ENCODE data around the gene UNC45A. TPM values are rescaled to one million over a fixed set of nuclear protein-coding genes. Genes with fewer than 3 reads are reported as not detected.
A peak's percentile ranks its signal among the peaks of the same experiment; 100 is the strongest.

The UNC45A gene
- polyA plus RNA-seq, 3 donors, result 29.3 to 42.6 (median 30.4) TPM

DNA sequence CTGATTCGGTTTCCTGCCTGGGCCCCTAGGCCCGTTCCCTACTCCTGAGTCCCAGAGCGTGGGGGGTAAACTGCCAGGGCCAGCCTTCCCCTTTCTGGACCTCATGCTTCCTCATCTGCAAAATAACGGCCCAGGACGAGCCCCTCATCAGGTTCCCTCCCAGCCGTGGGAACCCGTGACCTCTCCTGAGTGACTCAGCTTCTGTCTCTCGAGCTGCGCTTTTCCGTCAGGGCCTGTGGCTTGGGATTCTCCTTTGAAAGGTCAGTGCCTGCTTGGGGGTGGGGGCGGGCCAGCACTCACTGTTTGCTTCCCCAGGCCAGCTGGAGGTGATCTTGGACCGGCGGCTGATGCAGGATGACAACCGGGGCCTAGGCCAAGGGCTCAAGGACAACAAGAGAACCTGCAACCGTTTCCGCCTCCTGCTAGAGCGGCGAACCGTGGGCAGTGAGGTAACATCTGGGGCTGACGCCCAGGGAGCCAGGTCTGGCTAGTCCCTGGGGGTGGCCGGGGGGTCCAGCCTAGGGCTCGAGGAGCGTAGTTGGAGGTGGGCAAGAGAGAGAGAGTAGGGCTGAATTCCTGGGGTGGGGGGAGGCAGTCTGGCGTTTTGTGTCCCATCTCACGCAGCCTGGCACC, 19.2 kb upstream of the UNC45A start:
- peak overlapping the region; percentile 69 for H2AFZ ChIP-seq (ENCODE audit: insufficient read depth, low read depth, low read length, poor library complexity, severe bottlenecking)
- H3K4me3 Mint-ChIP-seq, result peak overlapping the region; percentile 81 to 93
- peaks cover 63 to 71% of the 10 kb centered on the region in 2 donors for H3K36me3 ChIP-seq (replicated peaks in 1 of 2; ENCODE audit: control insufficient read depth in 1 of 2, insufficient read depth in 2 of 2, low read length in 2 of 2)
- H3K4me1 Mint-ChIP-seq, result peaks cover 55% of the 10 kb centered on the region
- peaks cover 0 to 2% (median 0%) of the 10 kb centered on the region in 7 donors for H3K9me3 Mint-ChIP-seq
- no peaks in the 10 kb centered on the region for H3K27me3 ChIP-seq (ENCODE audit: control insufficient read depth in 2 of 2, insufficient read depth in 2 of 2, low read length in 2 of 2)
- H3K27ac Mint-ChIP-seq, result peak overlapping the region; percentile 95 to 98 (median 97)
- peak overlapping the region; percentile 83 to 93 for H3K27ac ChIP-seq (ENCODE audit: low read depth in 1 of 2, low read length in 2 of 2)
- H3K9me3 ChIP-seq (replicated peaks in 1 of 2; ENCODE audit: control insufficient read depth in 1 of 2, insufficient read depth in 1 of 2, low read length in 2 of 2), result no peaks in the 10 kb centered on the region
- TF ChIP-seq, protein P1, sequence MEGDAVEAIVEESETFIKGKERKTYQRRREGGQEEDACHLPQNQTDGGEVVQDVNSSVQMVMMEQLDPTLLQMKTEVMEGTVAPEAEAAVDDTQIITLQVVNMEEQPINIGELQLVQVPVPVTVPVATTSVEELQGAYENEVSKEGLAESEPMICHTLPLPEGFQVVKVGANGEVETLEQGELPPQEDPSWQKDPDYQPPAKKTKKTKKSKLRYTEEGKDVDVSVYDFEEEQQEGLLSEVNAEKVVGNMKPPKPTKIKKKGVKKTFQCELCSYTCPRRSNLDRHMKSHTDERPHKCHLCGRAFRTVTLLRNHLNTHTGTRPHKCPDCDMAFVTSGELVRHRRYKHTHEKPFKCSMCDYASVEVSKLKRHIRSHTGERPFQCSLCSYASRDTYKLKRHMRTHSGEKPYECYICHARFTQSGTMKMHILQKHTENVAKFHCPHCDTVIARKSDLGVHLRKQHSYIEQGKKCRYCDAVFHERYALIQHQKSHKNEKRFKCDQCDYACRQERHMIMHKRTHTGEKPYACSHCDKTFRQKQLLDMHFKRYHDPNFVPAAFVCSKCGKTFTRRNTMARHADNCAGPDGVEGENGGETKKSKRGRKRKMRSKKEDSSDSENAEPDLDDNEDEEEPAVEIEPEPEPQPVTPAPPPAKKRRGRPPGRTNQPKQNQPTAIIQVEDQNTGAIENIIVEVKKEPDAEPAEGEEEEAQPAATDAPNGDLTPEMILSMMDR (IDR thresholded peaks at IDR 0.05), result no peak
- peak overlapping the region; percentile 86 for H3K4me2 ChIP-seq (replicated peaks; ENCODE audit: extremely low read depth, low read length, poor library complexity, severe bottlenecking)
- 3% methylated on average over 17 of the region's 25 CpGs for whole genome bisulfite sequencing (ENCODE audit: insufficient coverage)
- peaks cover 49 to 55% of the 10 kb centered on the region in 2 donors for H3K4me1 ChIP-seq (ENCODE audit: control insufficient read depth in 1 of 2, insufficient read depth in 2 of 2, low read length in 2 of 2)
- intact Hi-C loops (cut with micrococcal nuclease), result loop anchor here (1.0 to 10.0 kb wide), 4 partner anchors 13 to 939 kb away; partner anchors contain the start of gene SLCO3A1 (in 1 of the 2)
- H4K20me1 ChIP-seq (ENCODE audit: insufficient read depth, low read length), result peaks cover 4% of the 10 kb centered on the region
- peaks cover 0 to 2% (median 1%) of the 10 kb centered on the region in 3 donors for H3K27me3 Mint-ChIP-seq (ENCODE audit: low read depth in 3 of 3)
- peak; percentile 95 to 98 (median 98) for DNase-seq
- H3K4me3 ChIP-seq (replicated peaks in 1 of 3; ENCODE audit: low read depth in 2 of 3, low read length in 3 of 3), result peak overlapping the region; percentile 3 to 76 (median 40)
- peaks cover 73 to 90% of the 10 kb centered on the region in 2 donors for H3K36me3 Mint-ChIP-seq
- H3K9ac ChIP-seq (ENCODE audit: insufficient read depth, low read length, poor library complexity, severe bottlenecking), result peak overlapping the region; percentile 71
- H3K79me2 ChIP-seq (ENCODE audit: insufficient read depth, low read length), result peaks cover 34% of the 10 kb centered on the region

DNA sequence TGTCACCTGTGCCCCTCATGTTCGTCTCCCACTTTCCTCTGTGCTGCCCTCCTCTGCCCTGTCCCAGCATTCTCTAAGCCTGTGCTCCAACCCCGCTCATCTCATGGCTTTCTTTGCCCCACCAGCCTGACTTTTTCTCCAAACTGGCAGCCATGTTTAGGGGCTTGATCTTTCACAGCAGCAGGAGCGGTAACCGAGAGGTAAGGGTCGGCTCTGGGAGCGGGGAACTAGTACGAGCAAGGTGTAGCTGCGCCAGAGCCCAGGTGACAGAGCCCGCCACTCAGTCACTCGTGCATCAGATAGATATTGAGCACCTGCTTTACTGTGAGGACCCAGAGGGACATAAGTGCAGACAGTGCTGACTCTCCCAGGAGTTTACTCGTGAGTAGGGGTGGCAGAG, 18.6 kb upstream of the UNC45A start:
- peaks cover 73 to 90% of the 10 kb centered on the region in 2 donors for H3K36me3 Mint-ChIP-seq
- H3K79me2 ChIP-seq (ENCODE audit: insufficient read depth, low read length), result peaks cover 34% of the 10 kb centered on the region
- H3K27ac ChIP-seq (ENCODE audit: low read depth in 1 of 2, low read length in 2 of 2), result peak overlapping the region; percentile 83 to 93
- peak overlapping the region; percentile 71 for H3K9ac ChIP-seq (ENCODE audit: insufficient read depth, low read length, poor library complexity, severe bottlenecking)
- H2AFZ ChIP-seq (ENCODE audit: insufficient read depth, low read depth, low read length, poor library complexity, severe bottlenecking), result peak overlapping the region; percentile 69
- H3K36me3 ChIP-seq (replicated peaks in 1 of 2; ENCODE audit: control insufficient read depth in 1 of 2, insufficient read depth in 2 of 2, low read length in 2 of 2), result peaks cover 63 to 71% of the 10 kb centered on the region in 2 donors
- peak overlapping the region; percentile 3 to 76 (median 40) for H3K4me3 ChIP-seq (replicated peaks in 1 of 3; ENCODE audit: low read depth in 2 of 3, low read length in 3 of 3)
- no peak for DNase-seq
- H3K27me3 ChIP-seq (ENCODE audit: control insufficient read depth in 2 of 2, insufficient read depth in 2 of 2, low read length in 2 of 2), result no peaks in the 10 kb centered on the region
- H4K20me1 ChIP-seq (ENCODE audit: insufficient read depth, low read length), result peaks cover 4% of the 10 kb centered on the region
- intact Hi-C loops (cut with micrococcal nuclease), result loop anchor here in 1 of 2 donors (2.0 to 10.0 kb wide), 2 partner anchors 14 to 938 kb away; partner anchors contain the start of gene SLCO3A1
- peak overlapping the region; percentile 95 to 98 (median 97) for H3K27ac Mint-ChIP-seq
- peaks cover 0 to 2% (median 0%) of the 10 kb centered on the region in 7 donors for H3K9me3 Mint-ChIP-seq
- peaks cover 49 to 55% of the 10 kb centered on the region in 2 donors for H3K4me1 ChIP-seq (ENCODE audit: control insufficient read depth in 1 of 2, insufficient read depth in 2 of 2, low read length in 2 of 2)
- H3K4me3 Mint-ChIP-seq, result peak overlapping the region; percentile 81 to 93
- TF ChIP-seq, protein P1 (IDR thresholded peaks at IDR 0.05), result no peak
- peak overlapping the region; percentile 86 for H3K4me2 ChIP-seq (replicated peaks; ENCODE audit: extremely low read depth, low read length, poor library complexity, severe bottlenecking)
- WGBS (ENCODE audit: insufficient coverage), result 29% methylated on average over 11 of the region's 11 CpGs
- H3K4me1 Mint-ChIP-seq, result peaks cover 55% of the 10 kb centered on the region
- no peaks in the 10 kb centered on the region for H3K9me3 ChIP-seq (replicated peaks in 1 of 2; ENCODE audit: control insufficient read depth in 1 of 2, insufficient read depth in 1 of 2, low read length in 2 of 2)
- peaks cover 0 to 2% (median 1%) of the 10 kb centered on the region in 3 donors for H3K27me3 Mint-ChIP-seq (ENCODE audit: low read depth in 3 of 3)

All from CD14-positive monocyte (primary cell).